ENCODE measurements around the gene FBXO3. TPM values are rescaled to one million over a fixed set of nuclear protein-coding genes. Genes with fewer than 3 reads are reported as not detected.

The FBXO3 gene
- total RNA-seq, 3 donors from 2014 or later (not counting 1 experiment from before 2014, with no cell fraction given): 54.9 to 64.7 (median 56.2) TPM

- no peaks in the 10 kb centered on the region for H3K36me3 Mint-ChIP-seq
- H3K9me3 ChIP-seq (ENCODE audit: control insufficient read depth, insufficient read depth, low read length): no peaks in the 10 kb centered on the region
- DNase-seq (peak in 1 of 2 donors; percentile 80), ATAC-seq (no peak)
- H3K27ac Mint-ChIP-seq: no peak overlapping the region
- H3K27me3 ChIP-seq (ENCODE audit: control insufficient read depth, insufficient read depth, low read length): peaks cover 3% of the 10 kb centered on the region
- H3K27me3 Mint-ChIP-seq (ENCODE audit: low read depth in 2 of 2): peaks cover 38 to 56% of the 10 kb centered on the region in 2 donors
- H3K36me3 ChIP-seq (ENCODE audit: control insufficient read depth, insufficient read depth, low read length): no peaks in the 10 kb centered on the region
- no peak overlapping the region for H3K27ac ChIP-seq (ENCODE audit: low read length)
- intact Hi-C loops (cut with micrococcal nuclease): no loop called here
- peaks cover 23 to 27% of the 10 kb centered on the region in 2 donors for H3K4me1 Mint-ChIP-seq
- H3K4me3 Mint-ChIP-seq: no peak overlapping the region
- WGBS (ENCODE audit: insufficient coverage): 60% methylated on average over 9 of the region's 9 CpGs
- no peak overlapping the region for H3K4me3 ChIP-seq (ENCODE audit: low read length)
- no peaks in the 10 kb centered on the region for H3K9me3 Mint-ChIP-seq
- TF ChIP-seq CTCF (IDR thresholded peaks at IDR 0.05): no peak
- H3K4me1 ChIP-seq (ENCODE audit: control insufficient read depth, insufficient read depth, low read length): peaks cover 24% of the 10 kb centered on the region
Observed at GRCh38 chr11:33777906-33778305, 3.6 kb upstream of the FBXO3 start.

- Histone ChIP-seq H3K4me1 (ENCODE audit: control insufficient read depth, insufficient read depth, low read length) (peaks cover 31% of the 10 kb centered on the region), H3K4me3 (ENCODE audit: low read length) (no peak overlapping the region), H3K9me3 (ENCODE audit: control insufficient read depth, insufficient read depth, low read length) (no peaks in the 10 kb centered on the region), H3K27ac (ENCODE audit: low read length) (no peak overlapping the region), H3K27me3 (ENCODE audit: control insufficient read depth, insufficient read depth, low read length) (peaks cover 3% of the 10 kb centered on the region), H3K36me3 (ENCODE audit: control insufficient read depth, insufficient read depth, low read length) (no peaks in the 10 kb centered on the region)
- no peak for TF ChIP-seq CTCF (IDR thresholded peaks at IDR 0.05)
- Mint-ChIP-seq H3K9me3 (no peaks in the 10 kb centered on the region), H3K27ac (peak overlapping the region; percentile 84 to 94), H3K36me3 (no peaks in the 10 kb centered on the region), H3K27me3 (ENCODE audit: low read depth in 2 of 2) (peaks cover 31 to 43% of the 10 kb centered on the region in 2 donors), H3K4me3 (peak overlapping the region; percentile 96), H3K4me1 (peaks cover 38 to 41% of the 10 kb centered on the region in 2 donors)
- WGBS (ENCODE audit: insufficient coverage): 83% methylated on average over 1 of the region's 1 CpG
- DNase-seq (no peak), ATAC-seq (no peak)
- intact Hi-C loops (cut with micrococcal nuclease): no loop called here
Observed at GRCh38 chr11:33775832-33776470, 1.6 kb upstream of the FBXO3 start.

- H3K4me1 ChIP-seq (ENCODE audit: control insufficient read depth, insufficient read depth, low read length): peaks cover 31% of the 10 kb centered on the region
- no peaks in the 10 kb centered on the region for H3K9me3 ChIP-seq (ENCODE audit: control insufficient read depth, insufficient read depth, low read length)
- intact Hi-C loops (cut with micrococcal nuclease): no loop called here
- 86% methylated on average over 6 of the region's 7 CpGs for WGBS (ENCODE audit: insufficient coverage)
- H3K27me3 ChIP-seq (ENCODE audit: control insufficient read depth, insufficient read depth, low read length): peaks cover 3% of the 10 kb centered on the region
- no peak for TF ChIP-seq CTCF (IDR thresholded peaks at IDR 0.05)
- Mint-ChIP-seq H3K9me3 (no peaks in the 10 kb centered on the region), H3K4me1 (peaks cover 38 to 42% of the 10 kb centered on the region in 2 donors), H3K27me3 (ENCODE audit: low read depth in 2 of 2) (peaks cover 31 to 38% of the 10 kb centered on the region in 2 donors), H3K4me3 (peak overlapping the region; percentile 96), H3K27ac (peak overlapping the region; percentile 84 to 94), H3K36me3 (no peaks in the 10 kb centered on the region)
- H3K4me3 ChIP-seq (ENCODE audit: low read length): no peak overlapping the region
- peaks cover 2% of the 10 kb centered on the region for H3K36me3 ChIP-seq (ENCODE audit: control insufficient read depth, insufficient read depth, low read length)
- H3K27ac ChIP-seq (ENCODE audit: low read length): no peak overlapping the region
- DNase-seq (no peak), ATAC-seq (no peak)
Observed at GRCh38 chr11:33775467-33775807, 1.1 kb upstream of the FBXO3 start.
